BLaER1 treated with 17β-estradiol and CSF1 and Interleukin-3, amounts not matched to agents 10 nM and 100 nM (cell line): ENCODE measurements around the gene CFAP119.

ENCODE experiments used
- H3K27ac ChIP-seq, 11 experiments: shearing (Covaris generic); formaldehyde crosslinking; 2 replicates each; pipeline ENCODE4 v1.8.1; 2022
- H3K27me3 ChIP-seq, 11 experiments: shearing (Covaris generic); formaldehyde crosslinking; 2 replicates each; pipeline ENCODE4 v1.8.1; 2022
- H3K36me3 ChIP-seq, 11 experiments: shearing (Covaris generic); formaldehyde crosslinking; 2 replicates each; pipeline ENCODE4 v1.8.1; 2022
- H3K4me1 ChIP-seq, 10 experiments: shearing (Covaris generic); formaldehyde crosslinking; 2 replicates each; pipeline ENCODE4 v1.8.1; 2022
- H3K4me2 ChIP-seq, 11 experiments: shearing (Covaris generic); formaldehyde crosslinking; 2 replicates each; pipeline ENCODE4 v1.8.1; 2022
- H3K4me3 ChIP-seq, 10 experiments: shearing (Covaris generic); formaldehyde crosslinking; 2 replicates each; pipeline ENCODE4 v1.8.1; 2022
- H3K9ac ChIP-seq, 11 experiments: shearing (Covaris generic); formaldehyde crosslinking; 2 replicates each; pipeline ENCODE4 v1.8.1; 2022
- H3K9me3 ChIP-seq, 11 experiments: shearing (Covaris generic); formaldehyde crosslinking; replicated peaks in 1 of 11; 2 replicates each; pipeline ENCODE4 v1.8.1; 2022
- H4K20me1 ChIP-seq, 11 experiments: shearing (Covaris generic); formaldehyde crosslinking; 2 replicates each; pipeline ENCODE4 v1.8.1; 2022
- Cebpa-rat ChIP-seq, 11 experiments: shearing (Covaris generic); IDR thresholded peaks; 2 replicates each; pipeline ENCODE4 v1.8.1; 2022

Gene CFAP119

DNA sequence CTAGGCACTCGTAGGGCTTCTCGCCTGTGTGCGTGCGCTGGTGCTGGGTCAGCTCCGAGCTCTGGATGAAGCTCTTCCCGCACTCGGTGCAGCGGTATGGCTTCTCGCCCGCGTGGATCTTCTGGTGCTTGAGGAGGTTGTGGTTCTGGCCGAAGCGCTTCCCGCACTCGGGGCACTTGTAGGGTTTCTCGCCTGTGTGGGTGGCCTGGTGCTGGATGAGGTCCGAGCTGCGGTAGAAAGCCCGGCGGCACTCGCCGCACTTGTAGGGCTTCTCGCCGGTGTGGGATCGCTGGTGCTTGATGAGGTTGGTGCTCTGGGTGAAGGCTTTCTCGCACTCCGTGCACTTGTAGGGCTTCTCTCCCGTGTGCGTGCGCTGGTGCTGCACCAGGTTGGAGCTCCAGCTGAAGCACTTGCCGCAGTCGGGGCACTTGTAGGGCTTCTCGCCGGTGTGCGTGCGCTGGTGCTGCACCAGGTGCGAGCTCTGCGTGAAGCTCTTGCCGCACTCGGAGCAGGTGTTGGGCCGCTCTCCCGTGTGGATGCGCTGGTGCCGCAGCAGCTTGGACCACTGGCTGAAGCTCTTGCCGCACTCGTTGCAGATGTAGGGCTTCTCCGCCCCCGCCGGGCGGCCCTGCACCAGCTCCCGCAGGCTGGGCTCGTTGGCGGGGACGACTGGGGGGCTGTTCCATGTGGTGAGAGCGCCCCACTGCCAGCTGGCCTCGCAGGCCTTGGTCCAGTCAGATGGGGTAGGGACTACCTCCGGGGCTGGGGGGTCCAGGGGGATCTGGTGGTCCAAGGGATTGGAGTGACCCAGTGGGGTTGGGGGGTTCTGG is 21.6 kb upstream of the CFAP119 start:
- Histone ChIP-seq H3K9ac (no peak overlapping the region), H3K4me3 (no peak overlapping the region), H4K20me1 (peaks cover 0 to 70% (median 42%) of the 10 kb centered on the region in 11 experiments; a peak in 16 of 22 replicates), H3K27ac (no peak overlapping the region), H3K4me2 (no peak overlapping the region), H3K27me3 (no peaks in the 10 kb centered on the region), H3K4me1 (peaks cover 19 to 31% (median 24%) of the 10 kb centered on the region in 10 experiments), H3K36me3 (peaks cover 34 to 70% (median 62%) of the 10 kb centered on the region in 11 experiments), H3K9me3 (no peaks in the 10 kb centered on the region)
- TF ChIP-seq Cebpa-rat (IDR thresholded peaks at IDR 0.05): no peak

DNA sequence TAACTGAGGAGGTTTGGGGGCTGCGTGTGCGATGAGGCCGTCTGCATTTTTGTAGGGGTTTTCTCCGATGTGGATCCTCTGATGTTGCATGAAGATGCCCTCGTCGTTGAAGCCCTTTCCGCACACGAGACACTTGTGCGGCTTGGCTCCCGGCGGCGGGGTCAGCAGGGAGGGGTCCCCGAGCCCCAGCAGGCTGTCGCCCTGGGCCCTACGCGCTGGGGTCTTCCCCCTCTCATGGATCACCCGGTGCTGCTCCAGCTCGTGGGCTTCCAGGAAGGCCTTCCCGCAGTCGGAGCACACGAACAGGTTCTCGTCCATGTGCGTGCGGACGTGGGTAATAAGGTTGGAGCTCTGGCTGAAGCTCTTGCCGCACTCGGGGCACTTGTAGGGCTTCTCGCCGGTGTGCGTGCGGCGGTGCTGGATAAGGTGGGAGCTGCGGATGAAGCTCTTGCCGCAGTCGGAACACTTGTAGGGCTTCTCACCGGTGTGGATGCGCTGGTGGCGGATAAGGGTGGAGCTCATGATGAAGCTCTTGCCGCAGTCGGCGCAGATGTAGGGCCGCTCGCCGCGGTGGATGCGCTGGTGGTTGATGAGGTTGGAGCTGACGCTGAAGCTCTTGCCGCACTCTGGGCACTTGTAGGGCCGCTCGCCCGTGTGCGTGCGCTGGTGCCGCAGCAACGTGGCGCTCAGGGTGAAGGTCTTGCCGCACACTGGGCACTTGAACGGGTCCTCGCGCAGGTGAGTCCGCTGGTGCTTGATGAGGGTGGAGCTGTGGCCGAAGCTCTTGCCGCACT is 20.8 kb upstream of the CFAP119 start:
- TF ChIP-seq Cebpa-rat (IDR thresholded peaks at IDR 0.05): no peak
- H3K9me3 ChIP-seq: no peaks in the 10 kb centered on the region
- peaks cover 34 to 77% (median 62%) of the 10 kb centered on the region in 11 experiments for H3K36me3 ChIP-seq
- peaks cover 0 to 78% (median 50%) of the 10 kb centered on the region in 11 experiments; a peak in 16 of 22 replicates for H4K20me1 ChIP-seq
- H3K27ac ChIP-seq: no peak overlapping the region
- no peak overlapping the region for H3K4me3 ChIP-seq
- H3K4me2 ChIP-seq: no peak overlapping the region
- peaks cover 11 to 28% (median 19%) of the 10 kb centered on the region in 10 experiments for H3K4me1 ChIP-seq
- no peaks in the 10 kb centered on the region for H3K27me3 ChIP-seq
- no peak overlapping the region for H3K9ac ChIP-seq

DNA sequence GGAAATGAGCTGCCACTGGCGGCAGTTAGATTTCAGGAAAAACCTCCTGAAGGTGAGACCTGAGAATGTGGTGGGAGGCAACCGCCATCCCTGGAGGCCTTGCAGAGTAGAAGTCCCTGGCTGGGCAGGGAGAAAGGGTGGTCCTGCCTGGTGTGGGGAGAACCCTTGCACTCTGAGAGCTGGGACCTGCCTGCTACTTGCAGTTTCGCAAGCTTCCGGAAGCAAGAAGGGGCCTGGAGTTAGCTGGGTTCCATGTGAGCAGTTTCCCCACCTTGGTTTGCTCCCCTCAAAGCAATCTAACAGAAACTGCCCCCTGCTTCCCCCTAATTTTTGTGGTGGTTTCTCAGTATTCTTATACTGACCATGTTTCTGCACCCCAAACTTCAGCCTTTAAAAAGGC is 18.7 kb upstream of the CFAP119 start:
- Histone ChIP-seq H3K4me3 (no peak overlapping the region), H3K36me3 (peaks cover 34 to 80% (median 62%) of the 10 kb centered on the region in 11 experiments), H3K9ac (peak overlapping the region in 5 of 11 experiments; percentile 2 to 38 (median 15); a peak in 3 of 22 replicates), H4K20me1 (peaks cover 0 to 82% (median 55%) of the 10 kb centered on the region in 11 experiments; a peak in 16 of 22 replicates), H3K4me1 (peaks cover 12 to 33% (median 27%) of the 10 kb centered on the region in 10 experiments), H3K27ac (no peak overlapping the region), H3K4me2 (no peak overlapping the region), H3K9me3 (no peaks in the 10 kb centered on the region), H3K27me3 (no peaks in the 10 kb centered on the region)
- TF ChIP-seq Cebpa-rat (IDR thresholded peaks at IDR 0.05): no peak

DNA sequence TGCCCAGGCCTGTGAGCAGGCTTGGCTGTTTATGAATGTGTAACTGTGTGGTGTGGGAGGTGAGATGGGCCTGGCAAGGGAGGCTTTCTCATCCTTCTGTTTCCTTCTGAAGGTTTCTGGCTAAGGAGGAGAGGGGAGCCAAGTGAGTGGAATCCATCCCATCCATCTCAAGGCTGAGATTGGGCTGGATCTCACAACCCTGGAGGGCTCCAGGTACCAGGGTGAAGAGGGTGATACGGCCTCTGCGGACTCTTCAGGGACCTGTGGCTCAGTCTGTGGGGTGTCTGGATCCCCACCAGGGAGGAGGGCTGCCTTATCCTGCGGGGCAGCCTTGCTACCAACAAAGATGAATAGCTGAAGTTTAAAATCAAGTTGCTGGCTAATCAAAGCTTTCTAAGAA is 18.2 kb upstream of the CFAP119 start:
- Histone ChIP-seq H3K9me3 (no peaks in the 10 kb centered on the region), H3K4me2 (no peak overlapping the region), H3K9ac (peak overlapping the region in 4 of 11 experiments; percentile 4 to 38 (median 22); a peak in 4 of 22 replicates), H3K27ac (no peak overlapping the region; a peak in 1 of 22 replicates), H3K27me3 (no peaks in the 10 kb centered on the region), H3K36me3 (peaks cover 30 to 75% (median 58%) of the 10 kb centered on the region in 11 experiments), H4K20me1 (peaks cover 0 to 77% (median 50%) of the 10 kb centered on the region in 11 experiments; a peak in 16 of 22 replicates), H3K4me1 (peaks cover 14 to 30% (median 24%) of the 10 kb centered on the region in 10 experiments), H3K4me3 (no peak overlapping the region)
- no peak for TF ChIP-seq Cebpa-rat (IDR thresholded peaks at IDR 0.05)

DNA sequence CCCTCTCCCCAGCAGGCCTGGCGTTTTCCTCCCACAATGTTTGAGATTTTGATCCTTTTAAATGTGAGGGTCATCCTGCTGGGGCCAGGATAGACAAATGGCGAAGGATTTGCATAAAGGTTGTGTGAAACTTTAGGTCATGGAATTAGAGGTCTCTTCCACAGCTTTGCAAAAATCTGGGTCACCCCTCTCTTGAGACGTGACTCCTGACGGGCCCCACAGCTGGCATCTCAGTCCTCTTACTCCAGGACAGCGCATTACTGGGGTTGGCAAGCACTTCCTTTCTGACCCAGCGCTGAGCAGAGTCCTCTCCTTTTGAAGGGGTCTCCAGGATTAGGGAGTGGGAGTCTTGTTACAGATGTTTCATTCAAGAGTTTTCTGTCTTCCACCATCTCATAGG is 17.7 kb upstream of the CFAP119 start:
- Histone ChIP-seq H3K9me3 (no peaks in the 10 kb centered on the region), H3K36me3 (peaks cover 30 to 75% (median 59%) of the 10 kb centered on the region in 11 experiments), H3K9ac (0 out of 22 replicates have a peak overlapping the region, but pooled peaks of 2 of the 11 experiments have one; percentile 15 to 23), H3K27me3 (no peaks in the 10 kb centered on the region), H3K4me1 (peaks cover 19 to 34% (median 28%) of the 10 kb centered on the region in 10 experiments), H3K4me3 (no peak overlapping the region), H3K4me2 (no peak overlapping the region), H4K20me1 (peaks cover 0 to 77% (median 51%) of the 10 kb centered on the region in 11 experiments; a peak in 17 of 22 replicates), H3K27ac (no peak overlapping the region; a peak in 1 of 22 replicates)
- TF ChIP-seq Cebpa-rat (IDR thresholded peaks at IDR 0.05): no peak

DNA sequence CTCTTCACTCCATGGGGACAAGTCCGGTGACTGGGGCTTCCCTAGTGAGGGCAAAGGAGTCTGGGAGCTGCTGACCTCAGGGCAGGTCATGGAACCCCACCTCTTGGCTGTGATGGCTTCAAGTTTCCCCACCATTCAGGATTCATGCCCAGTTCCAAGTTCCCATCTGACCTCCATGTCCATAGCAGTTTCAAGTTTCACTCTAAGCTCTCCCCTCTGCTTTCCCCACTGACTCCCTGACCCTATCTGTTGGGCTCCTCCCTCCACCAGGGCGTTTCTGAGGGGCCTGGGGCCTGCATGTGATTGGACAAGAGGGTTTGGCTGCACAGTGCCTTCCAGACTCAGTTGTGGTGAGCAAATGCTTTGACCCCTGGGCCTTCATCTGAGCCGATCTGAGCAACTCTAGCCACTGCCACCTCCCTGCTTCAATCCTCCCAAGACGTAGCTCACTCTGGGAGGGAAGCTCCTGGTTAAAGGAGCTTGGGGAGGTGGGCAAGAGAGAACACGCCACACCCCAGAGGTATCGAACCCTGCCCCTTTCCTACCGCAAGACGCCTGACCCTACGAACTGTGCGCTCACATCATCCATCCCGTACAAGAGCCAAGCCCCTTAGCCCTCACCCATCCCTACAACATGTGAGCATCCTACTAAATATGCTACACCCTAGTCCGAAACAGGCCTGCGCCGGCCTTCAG is 16.8 kb upstream of the CFAP119 start:
- Histone ChIP-seq H3K9me3 (no peaks in the 10 kb centered on the region), H3K4me1 (peaks cover 24 to 43% (median 33%) of the 10 kb centered on the region in 10 experiments), H3K9ac (0 out of 22 replicates have a peak overlapping the region, but pooled peaks of 1 of the 11 experiments have one; percentile 3), H4K20me1 (peaks cover 0 to 85% (median 58%) of the 10 kb centered on the region in 11 experiments; a peak in 17 of 22 replicates), H3K4me3 (no peak overlapping the region), H3K27ac (no peak overlapping the region), H3K4me2 (no peak overlapping the region), H3K36me3 (peaks cover 31 to 76% (median 61%) of the 10 kb centered on the region in 11 experiments), H3K27me3 (no peaks in the 10 kb centered on the region)
- TF ChIP-seq Cebpa-rat (IDR thresholded peaks at IDR 0.05): no peak

DNA sequence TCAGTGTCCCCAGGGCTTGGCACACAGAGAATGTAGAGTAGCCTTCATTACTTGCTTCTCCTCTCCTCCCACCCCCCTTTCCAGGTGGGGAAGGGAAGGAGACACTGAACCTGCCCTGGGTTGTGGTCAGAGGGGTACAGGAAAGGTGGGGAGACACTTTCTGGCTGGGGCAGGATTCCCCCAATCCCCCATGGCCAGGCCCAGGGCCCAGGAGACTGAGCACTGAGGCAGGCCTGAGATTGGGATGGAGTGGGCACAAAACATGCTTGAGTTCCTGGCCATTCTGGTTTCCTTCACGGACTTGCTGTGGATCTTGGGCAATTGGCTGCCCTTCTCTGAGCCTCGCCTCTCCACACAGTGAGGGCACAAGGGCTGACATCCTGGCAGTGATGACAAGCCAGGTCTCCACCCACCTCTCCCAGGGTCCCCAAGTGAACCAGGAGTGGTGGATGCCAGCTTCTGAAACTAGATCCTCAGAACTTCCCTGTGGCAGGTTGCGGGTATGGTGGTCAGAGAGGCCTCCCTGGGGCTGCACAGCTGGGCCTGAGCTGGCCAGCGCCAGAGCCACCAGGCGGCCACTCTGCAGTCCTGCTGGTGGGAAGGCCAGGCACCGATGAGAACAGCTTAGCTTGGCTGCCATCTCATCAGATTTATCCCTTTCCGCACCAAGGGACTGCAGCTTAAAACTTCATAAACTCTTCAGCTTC is 15.9 kb upstream of the CFAP119 start:
- peaks cover 24 to 49% (median 34%) of the 10 kb centered on the region in 10 experiments for H3K4me1 ChIP-seq
- no peak for TF ChIP-seq Cebpa-rat (IDR thresholded peaks at IDR 0.05)
- 0 out of 22 replicates have a peak overlapping the region, but pooled peaks of 3 of the 11 experiments have one; percentile 10 to 94 (median 13) for H3K9ac ChIP-seq
- 0 out of 20 replicates have a peak overlapping the region, but pooled peaks of 1 of the 10 experiments have one; percentile 77 for H3K4me3 ChIP-seq
- H3K4me2 ChIP-seq: peak overlapping the region; percentile 83 to 99 (median 92); a peak in 16 of 22 replicates
- no peaks in the 10 kb centered on the region for H3K27me3 ChIP-seq
- peaks cover 0 to 85% (median 67%) of the 10 kb centered on the region in 11 experiments; a peak in 18 of 22 replicates for H4K20me1 ChIP-seq
- no peaks in the 10 kb centered on the region for H3K9me3 ChIP-seq
- no peak overlapping the region for H3K27ac ChIP-seq
- peaks cover 31 to 76% (median 61%) of the 10 kb centered on the region in 11 experiments for H3K36me3 ChIP-seq
